Measurements from ENCODE around the gene SENP5. TPM values are rescaled to one million over a fixed set of nuclear protein-coding genes. Genes with fewer than 3 reads are reported as not detected.
A peak's percentile ranks its signal among the peaks of the same experiment; 100 is the strongest.
"Not testable (repeated sequence)": the region's sequence is repeated elsewhere in the genome, so short reads cannot be mapped to it uniquely, and the experiment has no call there.

The SENP5 gene
- total RNA-seq, 3 donors from 2014 or later = 40.3 to 50.9 (median 40.5) TPM

DNA sequence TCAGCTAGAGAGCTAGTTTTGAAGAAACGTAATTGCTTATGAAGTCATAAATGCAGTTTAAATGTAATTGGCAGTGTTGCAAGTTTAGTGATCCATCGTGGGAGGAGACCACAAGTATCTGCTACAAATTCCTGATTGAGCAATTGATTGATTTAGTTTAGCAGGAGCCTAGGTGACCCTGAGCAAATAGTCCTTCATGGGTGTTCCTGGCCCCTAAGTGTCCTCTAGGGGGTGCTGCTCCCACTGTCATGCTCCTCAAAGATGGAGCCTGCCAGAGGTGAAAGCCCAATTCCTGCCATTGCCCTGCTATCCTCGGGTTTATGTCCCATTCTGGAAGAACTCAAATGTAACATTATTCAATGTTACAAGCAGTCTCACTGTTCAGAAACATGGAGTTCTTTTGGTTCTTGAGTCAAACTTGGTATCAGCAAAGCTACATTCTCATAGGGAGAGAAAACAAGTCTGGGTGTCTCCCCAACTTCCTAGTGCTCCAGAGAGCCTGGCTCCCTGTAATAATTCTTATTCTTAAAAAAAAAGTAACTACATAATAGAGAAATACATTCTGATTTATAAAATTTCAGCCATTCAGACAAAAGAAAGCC, 29.8 kb upstream of the SENP5 start:
- H3K9me3 ChIP-seq = no peaks in the 10 kb centered on the region
- no peak overlapping the region for H3K4me3 ChIP-seq
- H3K27ac ChIP-seq = no peak overlapping the region
- peak in 1 of 2 donors; percentile 57 for DNase-seq (ENCODE audit: low spot score in 2 of 2)
- no peaks in the 10 kb centered on the region for H3K27me3 ChIP-seq
- TF ChIP-seq CTCF (IDR thresholded peaks at IDR 0.05) (peak in 2 of 3 donors; percentile 31 to 47), POLR2A (IDR thresholded peaks at IDR 0.05) (no peak)
- H3K36me3 ChIP-seq = no peaks in the 10 kb centered on the region
- intact Hi-C loops (cut with DNase I; ENCODE audit: low total_unique reads) = no loop called here
- H3K4me1 ChIP-seq = no peaks in the 10 kb centered on the region

DNA sequence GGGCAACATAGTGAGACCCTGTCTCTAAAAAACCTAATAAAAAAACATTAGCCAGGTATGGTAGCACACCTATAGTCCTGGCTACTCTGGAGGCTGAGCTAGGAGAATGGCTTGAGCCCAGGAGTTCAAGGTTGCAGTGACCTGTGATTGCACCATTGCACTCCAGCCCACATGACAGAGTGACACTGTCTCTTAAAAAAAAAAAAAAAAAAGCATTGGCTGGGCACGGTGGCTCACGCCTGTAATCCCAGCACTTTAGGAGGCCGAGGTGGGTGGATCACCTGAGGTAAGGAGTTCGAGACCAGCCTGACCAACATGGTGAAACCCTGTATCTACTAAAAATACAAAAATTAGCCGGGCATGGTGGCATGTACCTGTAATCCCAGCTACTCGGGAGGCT, 28.4 kb upstream of the SENP5 start:
- DNase-seq (ENCODE audit: low spot score in 2 of 2); H3K4me1 ChIP-seq; intact Hi-C loops (cut with DNase I; ENCODE audit: low total_unique reads); H3K9me3 ChIP-seq; H3K4me3 ChIP-seq; H3K36me3 ChIP-seq; H3K27ac ChIP-seq; H3K27me3 ChIP-seq: not testable (repeated sequence)

DNA sequence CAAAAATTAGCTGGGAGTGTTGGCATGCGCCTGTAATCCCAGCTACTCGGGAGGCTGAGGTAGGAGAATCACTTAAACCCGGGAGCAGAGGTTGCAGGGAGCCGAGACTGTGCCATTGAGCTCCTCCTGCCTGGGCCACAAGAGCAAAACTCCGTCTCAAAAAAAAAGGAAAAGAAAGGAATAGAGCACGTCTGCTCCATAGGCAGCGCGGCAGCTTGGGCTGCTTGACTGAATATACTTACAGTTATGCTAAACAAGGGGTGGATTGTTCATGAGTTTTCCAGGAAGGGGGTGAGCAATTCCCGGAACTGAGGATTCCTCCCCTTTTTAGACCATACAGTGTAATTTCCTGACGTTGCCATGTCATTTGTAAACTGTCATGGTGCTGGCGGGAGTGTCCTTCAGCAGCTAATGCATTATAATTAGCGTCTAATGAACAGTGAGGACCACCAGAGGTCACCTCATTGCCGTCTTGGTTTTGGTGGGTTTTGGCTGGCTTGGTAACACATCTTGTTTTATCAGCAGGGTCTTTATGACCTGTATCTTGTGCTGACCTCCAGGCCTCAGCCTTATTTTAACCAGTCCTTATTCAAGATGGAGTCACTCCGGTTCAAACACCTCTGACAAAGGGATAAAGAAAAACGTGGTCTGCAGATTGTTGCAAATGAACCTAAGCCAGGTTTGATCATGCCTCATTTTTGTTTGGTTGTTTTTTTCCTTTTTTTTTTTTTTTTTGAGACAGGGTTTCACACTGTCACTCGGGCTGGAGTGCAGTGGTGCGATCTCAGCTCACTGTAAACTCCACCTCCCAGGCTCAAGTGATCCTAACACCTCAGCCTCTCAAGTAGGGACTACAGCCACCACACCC, 24.9 kb upstream of the SENP5 start:
- Histone ChIP-seq H3K27me3 (no peaks in the 10 kb centered on the region), H3K9me3 (no peaks in the 10 kb centered on the region), H3K4me1 (no peaks in the 10 kb centered on the region), H3K36me3 (no peaks in the 10 kb centered on the region), H3K27ac (no peak overlapping the region), H3K4me3 (no peak overlapping the region)
- TF ChIP-seq POLR2A (IDR thresholded peaks at IDR 0.05) (no peak), CTCF (IDR thresholded peaks at IDR 0.05) (no peak), POLR2AphosphoS5 (IDR thresholded peaks at IDR 0.05) (no peak)
- intact Hi-C loops (cut with DNase I; ENCODE audit: low total_unique reads) = no loop called here
- DNase-seq (ENCODE audit: low spot score in 2 of 2) = no peak

DNA sequence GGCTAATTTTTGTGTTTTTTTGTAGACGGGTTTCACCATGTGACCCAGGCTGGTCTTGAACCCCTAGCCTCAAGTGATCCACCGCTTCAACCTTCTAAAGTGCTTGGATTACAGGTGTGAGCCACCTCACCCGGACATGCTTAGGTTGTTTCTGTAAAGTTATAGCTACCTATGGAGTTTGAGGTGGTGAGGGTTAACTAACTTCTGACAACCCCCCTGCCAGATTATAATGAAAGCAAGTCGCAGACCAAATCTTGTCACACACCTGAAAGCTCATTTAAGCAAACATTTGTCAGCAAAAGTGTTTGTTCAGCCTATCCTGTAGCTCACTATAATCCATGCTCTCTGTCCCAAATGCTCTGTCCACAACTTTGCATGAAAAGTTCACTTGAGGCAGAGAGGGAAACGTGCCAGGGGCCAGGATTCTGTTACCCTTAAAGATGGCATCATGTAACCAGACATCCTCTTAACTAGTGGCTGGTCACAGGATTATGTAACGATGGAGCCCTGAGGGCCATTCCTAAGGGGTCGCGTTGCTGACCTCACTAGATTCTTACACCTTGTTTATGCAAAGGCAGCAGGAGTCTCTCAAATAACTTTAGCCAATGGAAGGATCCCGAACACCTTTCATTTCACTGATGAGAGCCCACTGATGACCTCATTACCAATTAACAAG, 24.1 kb upstream of the SENP5 start:
- no peaks in the 10 kb centered on the region for H3K9me3 ChIP-seq
- DNase-seq (ENCODE audit: low spot score in 2 of 2) = no peak
- no peaks in the 10 kb centered on the region for H3K36me3 ChIP-seq
- no peaks in the 10 kb centered on the region for H3K27me3 ChIP-seq
- H3K4me3 ChIP-seq = no peak overlapping the region
- TF ChIP-seq CTCF (IDR thresholded peaks at IDR 0.05) = no peak
- TF ChIP-seq POLR2A (IDR thresholded peaks at IDR 0.05) = no peak
- no peak for TF ChIP-seq POLR2AphosphoS5 (IDR thresholded peaks at IDR 0.05)
- no peak overlapping the region for H3K27ac ChIP-seq
- no peaks in the 10 kb centered on the region for H3K4me1 ChIP-seq
- intact Hi-C loops (cut with DNase I; ENCODE audit: low total_unique reads) = no loop called here

GRCh38 chr3:196844235-196845219, 23.2 kb upstream of the SENP5 start:
- H3K4me1 ChIP-seq; intact Hi-C loops (cut with DNase I; ENCODE audit: low total_unique reads); H3K36me3 ChIP-seq; DNase-seq (ENCODE audit: low spot score in 2 of 2); H3K9me3 ChIP-seq; H3K4me3 ChIP-seq; H3K27me3 ChIP-seq; H3K27ac ChIP-seq: not testable (repeated sequence)

DNA sequence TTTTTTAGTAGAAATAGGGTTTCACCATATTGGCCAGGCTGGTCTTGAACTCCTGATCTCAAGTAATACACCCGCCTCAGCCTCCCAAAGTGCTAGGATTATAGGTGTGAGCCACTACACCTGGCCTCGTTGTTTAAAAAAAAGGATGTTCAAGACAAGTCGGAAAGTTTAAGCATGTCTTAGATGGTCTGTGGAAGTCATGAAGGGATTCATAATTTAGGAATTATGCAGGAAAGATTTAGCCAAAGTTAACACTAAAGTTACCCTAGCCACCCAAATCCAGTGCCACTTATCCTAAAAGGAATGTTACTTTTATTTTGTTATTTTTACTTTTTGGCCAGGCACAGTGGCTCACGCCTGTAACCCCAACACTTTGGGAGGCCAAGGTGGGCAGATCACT, 19.3 kb upstream of the SENP5 start:
- H3K27ac ChIP-seq; H3K36me3 ChIP-seq; DNase-seq (ENCODE audit: low spot score in 2 of 2); H3K27me3 ChIP-seq; H3K4me3 ChIP-seq; intact Hi-C loops (cut with DNase I; ENCODE audit: low total_unique reads); H3K4me1 ChIP-seq; H3K9me3 ChIP-seq: not testable (repeated sequence)

All from breast epithelium (tissue), 4 donors.